Cardiac muscle cell (in vitro differentiated cells and primary cell): ENCODE measurements around the gene BCAR3. TPM values are rescaled to one million over a fixed set of nuclear protein-coding genes. Genes with fewer than 3 reads are reported as not detected.

Experiments used
- DNase-seq, 2 donors: peaks; one replicate each; pipeline versions ENCODE4 v3.0.0 to v3.0.0-alpha.2; 2010 to 2017; ENCODE audit warnings: low read depth in 1 of 2, low spot score in 1 of 2
- H3K27ac ChIP-seq: fragments of 200-600 bp; sonication (generic); 2 replicates; pipeline ENCODE4 v1.5.1; 2016
- H3K27me3 ChIP-seq: fragments of 200-600 bp; sonication (generic); 2 replicates; pipeline ENCODE4 v1.6.0; 2016; ENCODE audit warnings: control low read depth
- H3K36me3 ChIP-seq: fragments of 200-600 bp; sonication (generic); 2 replicates; pipeline ENCODE4 v1.5.1; 2016; ENCODE audit warnings: control low read depth
- H3K4me1 ChIP-seq: fragments of 200-600 bp; sonication (generic); 2 replicates; pipeline ENCODE4 v1.8.1; 2017; ENCODE audit warnings: low read depth, mild to moderate bottlenecking, mixed run types
- H3K4me3 ChIP-seq: fragments of 200-600 bp; sonication (generic); 2 replicates; pipeline ENCODE4 v1.5.1; 2016; ENCODE audit warnings: mild to moderate bottlenecking
- H3K9me3 ChIP-seq: fragments of 200-600 bp; sonication (generic); 2 replicates; pipeline ENCODE4 v1.5.1; 2017; ENCODE audit warnings: low read depth, mild to moderate bottlenecking, control low read depth
- CTCF ChIP-seq: IDR thresholded peaks from 2 replicates; pipeline ENCODE4 v1.5.1; 2012; ENCODE audit warnings: low read depth, mild to moderate bottlenecking, low read length
- polyA plus RNA-seq: library from polyadenylated mRNA; unstranded; fragments of >200 nt; fragmentation: Nextera tagmentation; extraction: Ambion mirVana; gene quantifications from 2 replicates; pipeline ENCODE4 v1.2.1, GENCODE V29; 2016
- total RNA-seq: library from RNA; depleted of rRNA; stranded (reverse); fragments of >200 nt; gene quantifications from 2 replicates; pipeline ENCODE4 v1.2.3, GENCODE V29; 2016

The BCAR3 gene
- total and polyA plus RNA-seq, 2 experiments from 2014 or later = 1.5 to 4.5 TPM

- H3K36me3 ChIP-seq = no peaks in the 10 kb centered on the region
- no peak for DNase-seq
- TF ChIP-seq CTCF = no peak
- no peak overlapping the region for H3K4me3 ChIP-seq
- H3K4me1 ChIP-seq = no peaks in the 10 kb centered on the region
- H3K9me3 ChIP-seq = no peaks in the 10 kb centered on the region
- no peak overlapping the region for H3K27ac ChIP-seq
- peaks cover 23% of the 10 kb centered on the region for H3K27me3 ChIP-seq
Measured at GRCh38 chr1:93692026-93692425, 10.4 kb upstream of the BCAR3 start.

- no peaks in the 10 kb centered on the region for H3K4me1 ChIP-seq
- TF ChIP-seq CTCF = no peak
- H3K4me3 ChIP-seq = no peak overlapping the region
- peaks cover 16% of the 10 kb centered on the region for H3K27me3 ChIP-seq
- H3K36me3 ChIP-seq = no peaks in the 10 kb centered on the region
- no peak for DNase-seq
- H3K27ac ChIP-seq = no peak overlapping the region
- H3K9me3 ChIP-seq = no peaks in the 10 kb centered on the region
Measured at GRCh38 chr1:93690921-93691789, 9.5 kb upstream of the BCAR3 start.

- no peak overlapping the region for H3K27ac ChIP-seq
- no peak overlapping the region for H3K4me3 ChIP-seq
- TF ChIP-seq CTCF = no peak
- DNase-seq = no peak
- H3K27me3 ChIP-seq = peaks cover 14% of the 10 kb centered on the region
- H3K9me3 ChIP-seq = no peaks in the 10 kb centered on the region
- no peaks in the 10 kb centered on the region for H3K36me3 ChIP-seq
- no peaks in the 10 kb centered on the region for H3K4me1 ChIP-seq
Measured at GRCh38 chr1:93690341-93690740, 8.7 kb upstream of the BCAR3 start.

- H3K9me3 ChIP-seq = no peaks in the 10 kb centered on the region
- no peak for TF ChIP-seq CTCF
Measured at GRCh38 chr1:93689521-93690223, 8.0 kb upstream of the BCAR3 start.

GRCh38 chr1:93687542-93687941, 5.9 kb upstream of the BCAR3 start:
- Histone ChIP-seq H3K36me3 (no peaks in the 10 kb centered on the region), H3K4me3 (no peak overlapping the region), H3K27ac (no peak overlapping the region), H3K4me1 (no peaks in the 10 kb centered on the region), H3K27me3 (peaks cover 14% of the 10 kb centered on the region), H3K9me3 (no peaks in the 10 kb centered on the region)
- no peak for DNase-seq
- TF ChIP-seq CTCF = no peak

More at GRCh38 chr1:93689521-93690223, 8.0 kb upstream of the BCAR3 start:
- H3K36me3 ChIP-seq = no peaks in the 10 kb centered on the region
- H3K27ac ChIP-seq = no peak overlapping the region
- peaks cover 16% of the 10 kb centered on the region for H3K27me3 ChIP-seq
- DNase-seq = no peak
- H3K4me1 ChIP-seq = no peaks in the 10 kb centered on the region
- no peak overlapping the region for H3K4me3 ChIP-seq
